Parathyroid adenoma (tissue), 2 donors: ENCODE results near the gene ACAP1.
A peak's percentile ranks its signal among the peaks of the same experiment; 100 is the strongest.

Experiments used
- H2AFZ ChIP-seq: fragments of 300-600 bp; sonication (generic); one replicate; pipeline ENCODE4 v1.7.0; 2017; ENCODE audit warnings: antibody characterized with exemption, mild to moderate bottlenecking
- H3K27ac ChIP-seq: fragments of 300-600 bp; sonication (generic); one replicate; pipeline ENCODE4 v1.7.0; 2017
- H3K27me3 ChIP-seq: fragments of 300-600 bp; sonication (generic); one replicate; pipeline ENCODE4 v1.7.0; 2017; ENCODE audit warnings: low read length; ENCODE audit not compliant: control insufficient read depth, insufficient read depth
- H3K36me3 ChIP-seq: fragments of 300-600 bp; sonication (generic); one replicate; pipeline ENCODE4 v1.7.0; 2017; ENCODE audit warnings: low read length; ENCODE audit not compliant: control insufficient read depth, insufficient read depth
- H3K4me1 ChIP-seq: fragments of 300-600 bp; sonication (generic); one replicate; pipeline ENCODE4 v1.7.0; 2017; ENCODE audit warnings: control low read depth
- H3K4me2 ChIP-seq: fragments of 300-600 bp; sonication (generic); one replicate; pipeline ENCODE4 v1.7.0; 2017; ENCODE audit warnings: low read length
- H3K4me3 ChIP-seq: fragments of 300-600 bp; sonication (generic); one replicate; pipeline ENCODE4 v1.7.0; 2017; ENCODE audit warnings: low read depth, low read length
- H3K79me2 ChIP-seq: fragments of 300-600 bp; sonication (generic); one replicate; pipeline ENCODE4 v1.7.0; 2017; ENCODE audit warnings: control low read depth
- H3K9ac ChIP-seq: fragments of 300-600 bp; sonication (generic); one replicate; pipeline ENCODE4 v1.7.0; 2017; ENCODE audit warnings: mild to moderate bottlenecking
- H3K9me3 ChIP-seq: fragments of 300-600 bp; sonication (generic); one replicate; pipeline ENCODE4 v1.7.0; 2017; ENCODE audit warnings: low read length; ENCODE audit not compliant: control insufficient read depth
- TF ChIP-seq, protein P1 (sequence below): fragments of 300-600 bp; sonication (generic); IDR thresholded peaks from one replicate; pipeline ENCODE4 v1.7.0; 2017; ENCODE audit warnings: antibody characterized with exemption, mild to moderate bottlenecking
- donor health status: primary hyperparathyroidism.

ACAP1 gene

DNA sequence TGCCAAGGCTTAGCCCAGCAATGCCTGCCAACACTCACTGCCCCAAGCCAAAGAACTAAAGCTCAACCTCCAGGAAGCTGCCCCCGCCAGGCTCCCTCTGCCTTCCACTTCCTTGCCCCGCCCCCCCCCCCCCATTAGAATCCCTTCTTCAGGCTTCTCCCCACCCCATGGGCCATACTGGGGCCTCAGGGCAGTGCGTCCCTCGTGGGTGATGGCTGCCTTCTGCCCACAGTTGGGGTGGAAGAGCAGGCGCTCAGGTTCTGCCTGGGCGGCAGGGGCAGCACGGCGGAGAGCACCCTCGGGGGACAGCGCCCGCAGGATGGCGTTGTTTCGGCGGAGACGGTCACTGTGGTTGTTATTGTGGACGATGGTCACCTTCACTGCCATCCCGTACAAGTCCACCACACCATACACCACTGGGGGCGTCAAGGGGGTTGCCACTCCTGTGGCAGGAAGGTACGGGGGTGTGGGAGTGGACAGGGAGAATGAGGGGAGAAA lies 11.2 kb upstream of the ACAP1 start:
- no peaks in the 10 kb centered on the region for H3K27me3 ChIP-seq

DNA sequence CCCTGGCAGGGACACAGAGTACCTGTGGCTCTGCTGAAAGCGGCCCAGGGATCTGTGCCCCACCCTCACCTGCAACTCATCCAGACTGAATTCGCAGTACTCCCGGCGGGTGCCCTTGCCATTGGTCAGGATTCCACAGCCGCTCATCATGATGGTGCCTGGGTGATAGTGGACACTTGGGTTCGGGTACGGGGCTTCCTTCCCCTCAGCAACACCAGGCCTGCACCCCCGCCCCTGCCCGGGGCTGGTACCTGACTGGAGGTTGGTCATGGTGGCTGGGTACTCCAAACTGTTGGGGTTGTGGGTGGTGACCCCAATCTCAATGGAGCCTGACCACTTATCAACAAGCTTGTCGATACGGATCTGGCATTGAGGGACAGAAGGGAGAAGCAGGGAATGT lies 10.1 kb upstream of the ACAP1 start:
- Histone ChIP-seq H3K4me1 (peaks cover 9% of the 10 kb centered on the region), H3K27ac (no peak overlapping the region), H3K9ac (no peak overlapping the region), H3K27me3 (no peaks in the 10 kb centered on the region), H3K4me3 (no peak overlapping the region), H3K79me2 (peaks cover 7% of the 10 kb centered on the region), H3K4me2 (no peak overlapping the region), H2AFZ (no peak overlapping the region), H3K36me3 (no peaks in the 10 kb centered on the region), H3K9me3 (no peaks in the 10 kb centered on the region)
- TF ChIP-seq, protein P1, sequence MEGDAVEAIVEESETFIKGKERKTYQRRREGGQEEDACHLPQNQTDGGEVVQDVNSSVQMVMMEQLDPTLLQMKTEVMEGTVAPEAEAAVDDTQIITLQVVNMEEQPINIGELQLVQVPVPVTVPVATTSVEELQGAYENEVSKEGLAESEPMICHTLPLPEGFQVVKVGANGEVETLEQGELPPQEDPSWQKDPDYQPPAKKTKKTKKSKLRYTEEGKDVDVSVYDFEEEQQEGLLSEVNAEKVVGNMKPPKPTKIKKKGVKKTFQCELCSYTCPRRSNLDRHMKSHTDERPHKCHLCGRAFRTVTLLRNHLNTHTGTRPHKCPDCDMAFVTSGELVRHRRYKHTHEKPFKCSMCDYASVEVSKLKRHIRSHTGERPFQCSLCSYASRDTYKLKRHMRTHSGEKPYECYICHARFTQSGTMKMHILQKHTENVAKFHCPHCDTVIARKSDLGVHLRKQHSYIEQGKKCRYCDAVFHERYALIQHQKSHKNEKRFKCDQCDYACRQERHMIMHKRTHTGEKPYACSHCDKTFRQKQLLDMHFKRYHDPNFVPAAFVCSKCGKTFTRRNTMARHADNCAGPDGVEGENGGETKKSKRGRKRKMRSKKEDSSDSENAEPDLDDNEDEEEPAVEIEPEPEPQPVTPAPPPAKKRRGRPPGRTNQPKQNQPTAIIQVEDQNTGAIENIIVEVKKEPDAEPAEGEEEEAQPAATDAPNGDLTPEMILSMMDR = no peak

More for the DNA sequence above, 11.2 kb upstream of the ACAP1 start:
- no peak overlapping the region for H3K4me2 ChIP-seq
- H3K4me3 ChIP-seq = no peak overlapping the region
- H2AFZ ChIP-seq = no peak overlapping the region
- H3K9me3 ChIP-seq = no peaks in the 10 kb centered on the region
- no peak overlapping the region for H3K9ac ChIP-seq
- H3K36me3 ChIP-seq = no peaks in the 10 kb centered on the region
- TF ChIP-seq, protein P1 = no peak
- peaks cover 6% of the 10 kb centered on the region for H3K4me1 ChIP-seq
- H3K27ac ChIP-seq = no peak overlapping the region
- H3K79me2 ChIP-seq = peaks cover 7% of the 10 kb centered on the region

DNA sequence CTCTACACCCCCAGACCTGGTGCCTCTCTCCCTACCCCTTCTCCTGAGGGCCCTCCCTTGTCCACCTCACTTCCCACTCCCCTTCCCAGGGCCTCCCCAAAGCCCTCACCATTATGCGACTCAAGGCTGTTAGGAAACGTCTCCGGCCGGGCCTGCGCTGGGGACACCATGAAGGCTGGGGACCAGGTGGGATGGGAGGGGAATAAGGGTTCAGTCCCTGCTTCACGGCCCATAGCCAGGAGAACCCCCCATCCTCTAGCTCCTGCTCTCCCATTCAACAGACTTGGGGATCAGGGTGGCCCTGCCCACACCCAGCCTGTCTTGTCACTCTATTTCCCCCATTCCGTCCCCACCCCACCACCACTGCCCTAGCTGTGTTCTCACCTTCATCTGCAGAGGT lies 9.3 kb upstream of the ACAP1 start:
- TF ChIP-seq, protein P1 = no peak
- peaks cover 7% of the 10 kb centered on the region for H3K79me2 ChIP-seq
- no peak overlapping the region for H3K9ac ChIP-seq
- H3K27me3 ChIP-seq = no peaks in the 10 kb centered on the region
- no peak overlapping the region for H3K4me3 ChIP-seq
- H3K9me3 ChIP-seq = no peaks in the 10 kb centered on the region
- no peak overlapping the region for H2AFZ ChIP-seq
- H3K36me3 ChIP-seq = no peaks in the 10 kb centered on the region
- H3K27ac ChIP-seq = no peak overlapping the region
- H3K4me1 ChIP-seq = peaks cover 9% of the 10 kb centered on the region
- no peak overlapping the region for H3K4me2 ChIP-seq

DNA sequence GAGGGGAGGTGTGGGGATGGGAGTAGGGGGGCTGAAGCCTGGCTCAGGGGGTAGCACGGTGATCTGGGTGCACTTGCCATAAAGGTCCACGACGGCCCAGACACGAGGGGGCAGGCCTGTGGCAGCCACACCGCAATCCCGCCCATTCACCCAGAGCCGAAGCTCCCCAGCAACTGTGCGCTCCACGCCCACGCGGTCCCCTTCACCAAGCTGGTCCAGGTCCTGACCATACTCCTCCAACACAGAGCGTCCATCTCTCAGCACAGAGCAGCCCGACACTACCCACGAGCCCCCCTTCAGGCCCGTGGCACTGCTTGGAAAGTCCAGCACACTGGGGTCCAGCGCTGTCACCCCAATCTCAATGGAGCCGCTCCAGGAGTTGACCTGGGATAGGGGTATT lies 8.8 kb upstream of the ACAP1 start:
- H3K27ac ChIP-seq = no peak overlapping the region
- H3K79me2 ChIP-seq = peaks cover 7% of the 10 kb centered on the region
- H3K4me2 ChIP-seq = no peak overlapping the region
- TF ChIP-seq, protein P1 = no peak
- no peak overlapping the region for H3K9ac ChIP-seq
- no peak overlapping the region for H2AFZ ChIP-seq
- H3K27me3 ChIP-seq = no peaks in the 10 kb centered on the region
- H3K4me1 ChIP-seq = peaks cover 9% of the 10 kb centered on the region
- no peak overlapping the region for H3K4me3 ChIP-seq
- no peaks in the 10 kb centered on the region for H3K36me3 ChIP-seq
- no peaks in the 10 kb centered on the region for H3K9me3 ChIP-seq

DNA sequence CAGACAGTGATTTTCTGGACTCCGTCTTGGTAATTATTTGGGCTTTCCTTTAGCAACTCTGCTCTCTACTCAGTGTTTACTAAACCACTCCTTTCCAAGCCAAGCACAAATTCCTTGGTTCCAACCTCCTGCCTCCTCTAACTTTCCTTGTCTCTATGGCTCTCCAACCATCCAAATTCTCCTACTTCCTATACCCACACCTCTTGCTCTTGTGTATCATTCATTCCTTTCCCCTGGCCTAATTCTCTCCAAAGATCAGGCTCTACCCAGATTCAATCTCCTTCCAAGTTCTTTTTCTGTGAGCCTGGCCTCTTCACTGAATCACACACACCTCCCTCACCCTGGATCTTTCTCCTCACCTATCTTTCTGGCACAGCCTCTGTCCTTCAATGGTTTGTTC lies 8.3 kb upstream of the ACAP1 start:
- H3K4me1 ChIP-seq = peaks cover 9% of the 10 kb centered on the region
- H3K4me3 ChIP-seq = peak overlapping the region; percentile 95
- H3K36me3 ChIP-seq = no peaks in the 10 kb centered on the region
- peaks cover 7% of the 10 kb centered on the region for H3K79me2 ChIP-seq
- H2AFZ ChIP-seq = no peak overlapping the region
- no peaks in the 10 kb centered on the region for H3K9me3 ChIP-seq
- TF ChIP-seq, protein P1 = no peak
- peak overlapping the region; percentile 94 for H3K27ac ChIP-seq
- no peaks in the 10 kb centered on the region for H3K27me3 ChIP-seq
- H3K9ac ChIP-seq = no peak overlapping the region
- peak overlapping the region; percentile 97 for H3K4me2 ChIP-seq
